HepG2 (cell line): ENCODE data around the gene SUMO1. TPM values are rescaled to one million over a fixed set of nuclear protein-coding genes. Genes with fewer than 3 reads are reported as not detected.
A peak's percentile ranks its signal among the peaks of the same experiment; 100 is the strongest.

ENCODE experiments used
- ATM ChIP-seq: fragments of 450-650 bp; IDR thresholded peaks from 2 replicates; pipeline ENCODE4 v1.7.1; 2017; ENCODE audit warnings: mild to moderate bottlenecking, borderline replicate concordance
- CAMTA2 ChIP-seq: sonication (generic); formaldehyde crosslinking; IDR thresholded peaks from 2 replicates; pipeline ENCODE4 v1.4.0; 2020; ENCODE audit warnings: mild to moderate bottlenecking, missing genetic modification reagents, borderline replicate concordance
- CHD4 ChIP-seq: fragments of 200-600 bp; sonication (generic); IDR thresholded peaks from 2 replicates; pipeline ENCODE4 v1.7.0; 2017; ENCODE audit warnings: mild to moderate bottlenecking, low read length, borderline replicate concordance
- FOXC1 ChIP-seq: sonication (generic); formaldehyde crosslinking; IDR thresholded peaks from 2 replicates; pipeline ENCODE4 v1.8.0; 2022; ENCODE audit warnings: mild to moderate bottlenecking, missing genetic modification reagents, borderline replicate concordance
- HDAC2 ChIP-seq: sonication (generic); formaldehyde crosslinking; IDR thresholded peaks from 2 replicates; pipeline ENCODE4 v1.4.0; 2020; ENCODE audit warnings: missing genetic modification reagents
- KDM5A ChIP-seq: fragments of 200-600 bp; sonication (generic); IDR thresholded peaks from 2 replicates; pipeline ENCODE4 v1.7.0; 2018; ENCODE audit warnings: antibody characterized with exemption, mild to moderate bottlenecking, low read length, borderline replicate concordance
- KLF16 ChIP-seq, 2 experiments: sonication (generic) in 1 of 2; formaldehyde crosslinking in 1 of 2; IDR thresholded peaks; 2 replicates each; pipeline versions ENCODE4 v1.6.1 to v1.8.0; 2016 to 2023; ENCODE audit warnings: missing genetic modification reagents in 2 of 2, missing compliant biosample characterization in 1 of 2
- LCORL ChIP-seq, 2 experiments: fragments of 450-650 bp in 1 of 2; sonication (generic) in 1 of 2; formaldehyde crosslinking in 1 of 2; IDR thresholded peaks; 2 replicates each; pipeline versions ENCODE4 v1.5.0 to v1.6.1; 2017 to 2020; ENCODE audit warnings: antibody characterized with exemption in 1 of 2, missing genetic modification reagents in 1 of 2
- MTF1 ChIP-seq: sonication (generic); formaldehyde crosslinking; IDR thresholded peaks from 2 replicates; pipeline ENCODE4 v1.5.0; 2020; ENCODE audit warnings: missing genetic modification reagents
- PHF21A ChIP-seq: sonication (generic); formaldehyde crosslinking; IDR thresholded peaks from 2 replicates; pipeline ENCODE4 v1.5.0; 2020; ENCODE audit warnings: mild to moderate bottlenecking, missing genetic modification reagents
- PPARG ChIP-seq: conservative IDR thresholded peaks from 2 replicates; pipeline ENCODE4 v1.6.1; 2016; ENCODE audit warnings: missing biosample characterization, missing genetic modification reagents
- REXO4 ChIP-seq: sonication (generic); formaldehyde crosslinking; IDR thresholded peaks from 2 replicates; pipeline ENCODE4 v1.8.0; 2022; ENCODE audit warnings: missing genetic modification reagents, mild to moderate bottlenecking, borderline replicate concordance
- RNF2 ChIP-seq: fragments of 450-650 bp; conservative IDR thresholded peaks from 2 replicates; pipeline ENCODE4 v1.6.1; 2016; ENCODE audit warnings: low read depth
- SIN3B ChIP-seq: fragments of 150-350 bp; IDR thresholded peaks from 2 replicates; pipeline ENCODE4 v1.6.1; 2014; ENCODE audit warnings: low read length
- SNRNP70 ChIP-seq: fragments of 200-400 bp; formaldehyde crosslinking; IDR thresholded peaks from 2 replicates; pipeline ENCODE4 v1.6.1; 2017; ENCODE audit warnings: mild to moderate bottlenecking, low read depth, low read length, moderate library complexity
- SP140L ChIP-seq: sonication (generic); formaldehyde crosslinking; IDR thresholded peaks from 2 replicates; pipeline ENCODE4 v1.4.0; 2020; ENCODE audit warnings: missing genetic modification reagents, borderline replicate concordance
- ZBTB7B ChIP-seq: sonication (generic); formaldehyde crosslinking; IDR thresholded peaks from 2 replicates; pipeline ENCODE4 v1.4.0; 2020; ENCODE audit warnings: missing genetic modification reagents
- ZNF180 ChIP-seq: sonication (generic); formaldehyde crosslinking; IDR thresholded peaks from 2 replicates; pipeline ENCODE4 v1.4.0; 2020; ENCODE audit warnings: low read depth, missing genetic modification reagents, borderline replicate concordance
- ZNF556 ChIP-seq: sonication (generic); formaldehyde crosslinking; IDR thresholded peaks from 2 replicates; pipeline ENCODE4 v1.4.0; 2020; ENCODE audit warnings: mild to moderate bottlenecking, missing genetic modification reagents, borderline replicate concordance
- ZNF775 ChIP-seq: sonication (generic); formaldehyde crosslinking; IDR thresholded peaks from 2 replicates; pipeline ENCODE4 v1.4.0; 2020; ENCODE audit warnings: missing genetic modification reagents, mild to moderate bottlenecking, moderate library complexity, borderline replicate concordance
- polyA plus RNA-seq, 8 experiments: library from polyadenylated mRNA; depleted of rRNA in 3 of 8; stranded (reverse) in 7 of 8; unstranded in 1 of 8; fragments of >200 nt; fragmentation: Illumina TruSeq in 4 of 8; extraction: Trizol in 4 of 8; gene quantifications; 2 replicates each; pipeline versions ENCODE4 v1.2.1 to v1.2.3, GENCODE V29; 2011 to 2016; ENCODE audit warnings: low read depth in 4 of 8, missing spikeins in 1 of 8, mixed read lengths in 1 of 8; ENCODE audit not compliant: insufficient read depth in 1 of 8
- total RNA-seq, 5 experiments: library from RNA; depleted of rRNA; stranded (reverse); fragments of >200 nt; fragmentation: Illumina TruSeq; extraction: Trizol; gene quantifications; 2 replicates each; pipeline ENCODE4 v1.2.3, GENCODE V29; 2016; ENCODE audit warnings: low read depth in 1 of 5
- TF ChIP-seq, protein P1 (sequence below): sonication (generic); formaldehyde crosslinking; IDR thresholded peaks from 2 replicates; pipeline ENCODE4 v1.4.0; 2020; ENCODE audit warnings: missing genetic modification reagents, borderline replicate concordance
- TF ChIP-seq, protein P2 (sequence below): IDR thresholded peaks from 2 replicates; pipeline ENCODE4 v1.6.1; 2018; ENCODE audit warnings: missing genetic modification reagents
- TF ChIP-seq, protein P3 (sequence below): sonication (generic); formaldehyde crosslinking; IDR thresholded peaks from 2 replicates; pipeline ENCODE4 v1.4.0; 2020; ENCODE audit warnings: mild to moderate bottlenecking, missing genetic modification reagents
- TF ChIP-seq, protein P4 (sequence below), 2 experiments: sonication (generic) in 1 of 2; formaldehyde crosslinking in 1 of 2; IDR thresholded peaks; 2 replicates each; pipeline versions ENCODE4 v1.5.1 to v1.6.1; 2011 to 2020; ENCODE audit warnings: borderline replicate concordance in 1 of 2, low read depth in 1 of 2, low read length in 1 of 2, mild to moderate bottlenecking in 1 of 2, missing genetic modification reagents in 1 of 2, moderate library complexity in 1 of 2

The SUMO1 gene
- total and polyA plus RNA-seq, 2 of the 13 experiments (the other 11 are each of a cell fraction or from before 2014, with no cell fraction given) = 101 to 173 TPM

DNA sequence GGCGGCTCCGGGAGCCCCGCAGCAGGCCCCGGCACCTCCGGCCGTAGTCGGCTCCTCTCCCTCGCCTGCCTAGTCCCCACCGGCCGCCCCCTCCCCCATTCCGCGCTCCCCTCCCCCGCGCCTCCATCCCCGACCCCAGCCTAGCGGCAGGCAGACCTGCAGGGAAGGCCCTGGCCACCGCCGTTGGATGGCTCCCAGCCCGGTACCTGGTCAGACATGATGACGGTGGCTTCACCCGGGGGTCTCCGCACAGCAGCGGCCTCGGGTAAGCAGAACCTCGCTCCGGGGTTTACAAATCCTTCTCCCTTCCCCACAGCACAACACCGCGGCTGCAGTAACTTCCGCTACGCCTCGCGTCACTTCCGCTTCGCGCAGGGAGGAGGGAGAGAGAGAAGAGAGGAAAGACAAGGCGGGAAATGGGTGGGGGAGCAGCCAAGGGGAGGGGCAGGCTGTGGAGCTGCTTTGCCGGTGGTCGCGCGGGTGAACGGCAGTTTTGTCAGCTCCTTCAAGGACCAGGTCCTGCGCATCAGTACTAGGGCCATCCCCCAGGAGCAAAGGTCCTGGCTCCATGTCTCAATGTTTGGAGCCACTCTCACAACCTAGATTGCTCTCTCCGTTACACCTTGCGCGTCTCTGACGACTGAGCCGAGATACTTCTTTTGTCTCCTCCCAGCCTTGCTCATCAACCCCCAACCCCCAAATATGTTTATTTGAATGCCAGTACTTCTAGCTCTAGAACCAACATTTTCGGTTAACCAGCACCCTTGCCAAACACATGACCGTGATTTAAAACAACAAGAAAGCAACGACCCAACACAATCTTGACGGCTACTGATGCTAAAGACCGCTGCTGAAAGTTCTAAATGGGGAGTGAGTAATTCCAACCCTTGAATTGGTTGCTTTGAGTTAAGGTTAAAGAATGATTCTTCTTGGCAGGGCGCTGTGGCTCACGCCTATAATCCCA, at the start of gene SUMO1 (continued):
- TF ChIP-seq REXO4 (CRISPR knock-in tag) (no peak), PHF21A (no peak), ATM (no peak), ZNF775 (CRISPR knock-in tag) (no peak), CAMTA2 (CRISPR knock-in tag) (peak; percentile 58; the same call in 1 of the 2 replicates), PPARG (CRISPR knock-in tag) (no peak), ZBTB7B (CRISPR knock-in tag) (peak; percentile 89), ZNF556 (CRISPR knock-in tag) (peak; percentile 21; the same call in 1 of the 2 replicates), LCORL (IDR thresholded peaks at IDR 0.05) (no peak), LCORL (CRISPR knock-in tag; IDR thresholded peaks at IDR 0.05) (no peak), FOXC1 (CRISPR knock-in tag) (peak; percentile 19; the same call in 1 of the 2 replicates), HDAC2 (CRISPR knock-in tag) (peak; percentile 67), ZNF180 (CRISPR knock-in tag) (no peak), SIN3B (no peak), KDM5A (peak; percentile 93), SNRNP70 (no peak), RNF2 (no peak), CHD4 (no peak), MTF1 (no peak), SP140L (0 out of 2 replicates have a peak, but pooled peaks have one; percentile 79), KLF16 (CRISPR knock-in tag; IDR thresholded peaks at IDR 0.05) (peak in 1 of 2 experiments; percentile 59; a peak in 1 of 4 replicates)
- TF ChIP-seq, protein P1, sequence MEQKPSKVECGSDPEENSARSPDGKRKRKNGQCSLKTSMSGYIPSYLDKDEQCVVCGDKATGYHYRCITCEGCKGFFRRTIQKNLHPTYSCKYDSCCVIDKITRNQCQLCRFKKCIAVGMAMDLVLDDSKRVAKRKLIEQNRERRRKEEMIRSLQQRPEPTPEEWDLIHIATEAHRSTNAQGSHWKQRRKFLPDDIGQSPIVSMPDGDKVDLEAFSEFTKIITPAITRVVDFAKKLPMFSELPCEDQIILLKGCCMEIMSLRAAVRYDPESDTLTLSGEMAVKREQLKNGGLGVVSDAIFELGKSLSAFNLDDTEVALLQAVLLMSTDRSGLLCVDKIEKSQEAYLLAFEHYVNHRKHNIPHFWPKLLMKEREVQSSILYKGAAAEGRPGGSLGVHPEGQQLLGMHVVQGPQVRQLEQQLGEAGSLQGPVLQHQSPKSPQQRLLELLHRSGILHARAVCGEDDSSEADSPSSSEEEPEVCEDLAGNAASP (CRISPR knock-in tag) = peak; percentile 69; the same call in 1 of the 2 replicates
- TF ChIP-seq, protein P2, sequence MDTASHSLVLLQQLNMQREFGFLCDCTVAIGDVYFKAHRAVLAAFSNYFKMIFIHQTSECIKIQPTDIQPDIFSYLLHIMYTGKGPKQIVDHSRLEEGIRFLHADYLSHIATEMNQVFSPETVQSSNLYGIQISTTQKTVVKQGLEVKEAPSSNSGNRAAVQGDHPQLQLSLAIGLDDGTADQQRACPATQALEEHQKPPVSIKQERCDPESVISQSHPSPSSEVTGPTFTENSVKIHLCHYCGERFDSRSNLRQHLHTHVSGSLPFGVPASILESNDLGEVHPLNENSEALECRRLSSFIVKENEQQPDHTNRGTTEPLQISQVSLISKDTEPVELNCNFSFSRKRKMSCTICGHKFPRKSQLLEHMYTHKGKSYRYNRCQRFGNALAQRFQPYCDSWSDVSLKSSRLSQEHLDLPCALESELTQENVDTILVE (CRISPR knock-in tag) = peak; percentile 54
- TF ChIP-seq, protein P3, sequence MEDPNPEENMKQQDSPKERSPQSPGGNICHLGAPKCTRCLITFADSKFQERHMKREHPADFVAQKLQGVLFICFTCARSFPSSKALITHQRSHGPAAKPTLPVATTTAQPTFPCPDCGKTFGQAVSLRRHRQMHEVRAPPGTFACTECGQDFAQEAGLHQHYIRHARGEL = peak; percentile 87; the same call in 1 of the 2 replicates
- TF ChIP-seq, protein P4, sequence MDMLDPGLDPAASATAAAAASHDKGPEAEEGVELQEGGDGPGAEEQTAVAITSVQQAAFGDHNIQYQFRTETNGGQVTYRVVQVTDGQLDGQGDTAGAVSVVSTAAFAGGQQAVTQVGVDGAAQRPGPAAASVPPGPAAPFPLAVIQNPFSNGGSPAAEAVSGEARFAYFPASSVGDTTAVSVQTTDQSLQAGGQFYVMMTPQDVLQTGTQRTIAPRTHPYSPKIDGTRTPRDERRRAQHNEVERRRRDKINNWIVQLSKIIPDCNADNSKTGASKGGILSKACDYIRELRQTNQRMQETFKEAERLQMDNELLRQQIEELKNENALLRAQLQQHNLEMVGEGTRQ (IDR thresholded peaks at IDR 0.05; ENCODE audit: low read depth, low read length) = no peak
- TF ChIP-seq, protein P4 (CRISPR knock-in tag; IDR thresholded peaks at IDR 0.05; ENCODE audit: borderline replicate concordance) = no peak; the same call in 1 of the 2 replicates
